Activated naive CD8-positive, alpha-beta T cell (primary cell): ENCODE data around the gene PCBD1.
A peak's percentile ranks its signal among the peaks of the same experiment; 100 is the strongest.

Source experiments
- H3K27ac Mint-ChIP-seq: one replicate; pipeline ENCODE4 v1.8.0; 2021; ENCODE audit warnings: mixed read lengths
- H3K27me3 Mint-ChIP-seq: one replicate; pipeline ENCODE4 v1.8.0; 2021; ENCODE audit warnings: mixed read lengths
- H3K36me3 Mint-ChIP-seq: one replicate; pipeline ENCODE4 v1.8.0; 2021; ENCODE audit warnings: mixed read lengths
- H3K4me1 Mint-ChIP-seq: one replicate; pipeline ENCODE4 v1.8.0; 2021; ENCODE audit warnings: low read depth, mixed read lengths
- H3K4me3 Mint-ChIP-seq: one replicate; pipeline ENCODE4 v1.8.0; 2021; ENCODE audit warnings: mild to moderate bottlenecking, mixed read lengths
- H3K9me3 Mint-ChIP-seq: one replicate; pipeline ENCODE4 v1.8.0; 2021; ENCODE audit warnings: low read depth, mixed read lengths

Gene PCBD1

DNA sequence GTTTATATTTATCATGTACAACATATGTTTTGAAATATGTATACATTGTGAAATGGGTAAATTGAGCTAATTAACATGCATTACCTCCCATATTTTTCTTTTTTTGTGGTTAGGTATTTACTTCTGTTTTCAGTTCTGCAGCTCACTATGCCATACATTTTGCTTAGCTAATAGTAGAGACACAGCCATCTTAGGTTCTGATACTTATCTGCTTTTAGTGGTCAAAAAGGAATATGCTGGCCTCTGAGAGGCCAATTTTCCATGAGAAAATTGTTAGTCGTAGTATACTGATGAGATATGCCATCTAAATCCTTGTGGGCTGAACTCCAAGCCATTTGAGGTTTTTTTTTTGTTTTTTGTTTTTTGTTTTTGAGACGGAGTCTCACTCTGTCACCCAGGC lies 41.6 kb downstream of the PCBD1 start:
- Mint-ChIP-seq H3K27me3 (no peaks in the 10 kb centered on the region), H3K4me3 (no peak overlapping the region), H3K4me1 (peaks cover 21% of the 10 kb centered on the region), H3K36me3 (peaks cover 18% of the 10 kb centered on the region), H3K9me3 (no peaks in the 10 kb centered on the region), H3K27ac (no peak overlapping the region)

DNA sequence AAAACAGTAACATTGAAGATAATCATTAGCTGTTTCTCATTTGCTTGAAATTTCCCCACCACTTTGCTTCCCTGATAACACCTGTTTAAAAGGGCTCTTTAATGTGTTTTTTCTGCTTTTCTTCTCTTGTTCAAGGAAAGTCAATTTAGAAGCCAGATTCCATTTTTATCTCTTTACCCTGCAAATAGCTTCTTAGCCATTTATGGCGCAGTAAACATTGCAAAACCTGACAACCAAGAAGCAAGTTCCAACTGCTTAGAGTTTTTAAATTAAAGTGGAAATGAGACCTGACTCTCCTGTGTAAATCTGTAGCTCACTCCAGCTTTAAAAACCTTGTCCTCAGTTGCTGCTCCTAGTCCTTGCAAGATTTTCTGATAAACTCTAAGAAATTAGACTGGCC lies 42.5 kb downstream of the PCBD1 start:
- Mint-ChIP-seq H3K9me3 (no peaks in the 10 kb centered on the region), H3K4me1 (peaks cover 30% of the 10 kb centered on the region), H3K4me3 (no peak overlapping the region), H3K27ac (no peak overlapping the region), H3K27me3 (no peaks in the 10 kb centered on the region), H3K36me3 (peaks cover 26% of the 10 kb centered on the region)

DNA sequence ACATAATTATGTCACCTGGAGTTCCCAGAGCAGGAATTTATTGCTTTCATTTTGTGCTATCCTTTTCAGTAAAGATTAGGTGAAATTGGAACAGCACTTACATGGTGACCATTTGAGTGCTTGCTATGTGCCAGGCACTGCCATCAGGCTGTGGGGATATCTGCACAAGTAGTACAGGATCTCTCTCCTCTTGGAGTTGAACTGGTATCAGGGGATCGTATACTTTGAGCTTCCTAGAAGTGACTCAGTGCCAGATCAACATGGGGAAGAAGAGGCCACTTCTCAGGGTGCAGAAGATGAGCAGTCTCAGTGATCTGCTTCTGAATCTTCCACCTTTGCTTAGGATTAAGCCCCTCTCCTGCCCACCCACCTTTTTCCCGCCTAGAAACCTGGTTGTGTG lies 43.1 kb downstream of the PCBD1 start:
- Mint-ChIP-seq H3K36me3 (peaks cover 30% of the 10 kb centered on the region), H3K27me3 (no peaks in the 10 kb centered on the region), H3K9me3 (no peaks in the 10 kb centered on the region), H3K27ac (no peak overlapping the region), H3K4me3 (no peak overlapping the region), H3K4me1 (peaks cover 33% of the 10 kb centered on the region)

DNA sequence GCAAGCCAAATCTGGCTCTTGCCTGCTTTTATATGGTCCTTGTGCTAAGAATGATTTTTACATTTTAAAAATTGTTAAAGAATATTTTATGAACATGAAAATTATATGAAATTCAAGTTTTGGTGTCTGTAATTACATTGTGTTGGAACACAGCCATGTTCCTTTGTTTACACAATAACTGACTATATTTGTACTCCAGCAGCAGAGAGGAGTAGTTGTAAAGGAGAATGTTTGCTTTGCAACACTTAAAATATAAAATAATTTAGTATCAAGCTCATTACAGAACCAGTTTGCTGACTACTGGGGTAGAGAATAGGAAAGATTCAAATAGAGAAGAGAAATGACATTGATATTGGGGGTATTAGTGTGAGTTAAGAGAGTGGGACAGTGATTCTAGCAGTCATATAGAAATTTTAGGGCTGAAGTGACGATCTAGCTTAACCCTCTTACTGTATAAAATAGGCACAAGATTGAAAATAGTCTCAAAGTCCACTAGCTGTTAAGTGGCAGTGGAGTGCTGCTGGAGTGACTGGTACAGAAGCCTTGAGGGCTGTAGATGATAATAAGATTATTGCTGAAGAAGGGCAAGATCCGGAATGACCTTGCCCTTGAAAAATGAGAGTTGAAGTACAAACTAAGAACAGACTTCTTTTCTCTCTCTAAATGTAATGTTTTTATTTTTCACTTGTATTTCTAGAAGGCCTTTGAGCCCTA lies 44.4 kb downstream of the PCBD1 start:
- Mint-ChIP-seq H3K36me3 (peaks cover 30% of the 10 kb centered on the region), H3K4me3 (no peak overlapping the region), H3K27me3 (no peaks in the 10 kb centered on the region), H3K27ac (peak overlapping the region; percentile 37), H3K4me1 (peaks cover 29% of the 10 kb centered on the region), H3K9me3 (no peaks in the 10 kb centered on the region)

DNA sequence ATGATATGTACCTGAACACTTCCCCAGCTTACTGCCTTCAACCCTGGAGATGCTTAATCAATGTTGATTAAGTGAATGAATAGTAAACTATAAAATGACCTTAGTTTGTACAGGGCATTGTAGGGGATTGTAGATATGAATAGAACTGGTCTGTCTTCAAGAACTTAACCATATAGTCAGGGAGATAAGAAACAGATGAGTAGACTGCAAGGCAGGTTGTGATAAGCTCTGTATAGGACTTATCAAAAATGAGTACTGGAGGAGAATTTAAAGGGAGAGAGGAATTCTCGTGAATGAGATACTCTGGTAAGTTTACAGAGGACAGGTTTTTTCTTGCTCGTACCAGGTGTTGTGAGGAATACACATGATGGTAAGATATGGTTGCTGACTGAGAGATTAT lies 45.0 kb downstream of the PCBD1 start:
- Mint-ChIP-seq H3K27ac (no peak overlapping the region), H3K9me3 (no peaks in the 10 kb centered on the region), H3K36me3 (peaks cover 31% of the 10 kb centered on the region), H3K27me3 (no peaks in the 10 kb centered on the region), H3K4me1 (peaks cover 29% of the 10 kb centered on the region), H3K4me3 (no peak overlapping the region)

DNA sequence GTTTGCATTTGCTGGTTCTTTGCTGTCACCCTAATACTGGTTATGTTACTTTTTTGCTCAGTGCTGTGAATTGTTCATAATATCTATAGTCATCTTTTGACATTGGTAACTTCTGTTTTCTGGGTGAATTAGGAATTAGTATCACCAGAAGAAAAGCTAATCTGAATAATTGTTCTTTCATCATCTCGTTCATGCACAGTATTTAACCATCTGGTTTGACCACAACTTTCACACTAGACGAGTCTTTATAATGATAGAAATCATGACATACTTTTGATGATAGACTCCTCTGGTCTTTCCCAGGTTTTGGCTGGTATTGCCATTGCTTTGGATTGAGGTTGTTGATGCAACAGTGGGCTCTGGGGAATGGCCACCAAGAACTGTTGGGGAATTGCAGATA lies 47.5 kb downstream of the PCBD1 start:
- H3K27ac Mint-ChIP-seq, result peak overlapping the region; percentile 3
- no peak overlapping the region for H3K4me3 Mint-ChIP-seq
- H3K27me3 Mint-ChIP-seq, result no peaks in the 10 kb centered on the region
- H3K36me3 Mint-ChIP-seq, result peaks cover 47% of the 10 kb centered on the region
- peaks cover 6% of the 10 kb centered on the region for H3K9me3 Mint-ChIP-seq
- peaks cover 37% of the 10 kb centered on the region for H3K4me1 Mint-ChIP-seq

DNA sequence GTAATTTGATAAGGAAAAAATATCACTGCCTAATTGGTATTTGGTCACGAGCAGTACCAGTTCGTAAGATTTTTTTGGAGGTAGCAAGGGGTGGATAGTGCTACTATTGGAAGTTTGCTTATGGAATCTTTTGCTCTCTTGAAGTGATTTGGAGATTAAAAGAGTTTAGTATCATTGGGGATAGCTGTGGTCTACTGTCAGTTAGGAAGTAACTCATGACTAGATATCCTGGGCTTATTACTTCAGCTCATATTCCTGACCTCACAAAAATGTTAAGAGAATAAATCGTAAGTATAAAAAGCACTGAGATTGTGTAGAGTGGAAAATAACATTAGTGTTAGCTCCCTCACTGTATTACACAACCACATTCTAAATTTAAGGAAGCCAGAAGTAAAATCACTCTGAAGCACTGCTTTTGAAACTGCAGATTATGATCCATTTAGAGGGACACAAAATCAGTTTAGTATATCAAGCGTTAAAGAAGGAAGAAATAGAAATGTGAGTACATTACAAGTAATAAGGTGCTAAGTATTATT lies 50.0 kb downstream of the PCBD1 start:
- Mint-ChIP-seq H3K27me3 (no peaks in the 10 kb centered on the region), H3K4me1 (peaks cover 47% of the 10 kb centered on the region), H3K36me3 (peaks cover 42% of the 10 kb centered on the region), H3K27ac (no peak overlapping the region), H3K4me3 (no peak overlapping the region), H3K9me3 (peaks cover 6% of the 10 kb centered on the region)

DNA sequence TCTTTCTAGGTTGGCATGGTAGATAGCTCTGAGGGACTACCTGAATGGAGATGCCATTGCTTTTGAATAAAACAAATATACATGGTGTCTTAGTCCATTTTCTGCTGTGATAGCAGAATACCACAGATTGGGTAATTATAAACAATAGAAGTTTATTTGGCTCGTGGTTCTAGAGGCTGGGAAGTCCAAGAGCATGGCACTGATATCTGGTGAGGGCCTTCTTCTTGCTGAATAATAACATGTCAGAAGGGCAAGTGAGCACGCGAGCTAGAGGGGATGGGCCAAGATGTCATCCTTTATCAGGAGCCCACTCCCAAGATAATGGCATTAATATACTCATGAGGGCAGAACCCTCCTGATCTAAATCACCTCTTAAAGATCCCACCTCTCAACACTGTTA lies 50.7 kb downstream of the PCBD1 start:
- H3K27ac Mint-ChIP-seq, result no peak overlapping the region
- no peaks in the 10 kb centered on the region for H3K27me3 Mint-ChIP-seq
- H3K4me1 Mint-ChIP-seq, result peaks cover 54% of the 10 kb centered on the region
- H3K36me3 Mint-ChIP-seq, result peaks cover 42% of the 10 kb centered on the region
- no peak overlapping the region for H3K4me3 Mint-ChIP-seq
- H3K9me3 Mint-ChIP-seq, result peaks cover 6% of the 10 kb centered on the region

DNA sequence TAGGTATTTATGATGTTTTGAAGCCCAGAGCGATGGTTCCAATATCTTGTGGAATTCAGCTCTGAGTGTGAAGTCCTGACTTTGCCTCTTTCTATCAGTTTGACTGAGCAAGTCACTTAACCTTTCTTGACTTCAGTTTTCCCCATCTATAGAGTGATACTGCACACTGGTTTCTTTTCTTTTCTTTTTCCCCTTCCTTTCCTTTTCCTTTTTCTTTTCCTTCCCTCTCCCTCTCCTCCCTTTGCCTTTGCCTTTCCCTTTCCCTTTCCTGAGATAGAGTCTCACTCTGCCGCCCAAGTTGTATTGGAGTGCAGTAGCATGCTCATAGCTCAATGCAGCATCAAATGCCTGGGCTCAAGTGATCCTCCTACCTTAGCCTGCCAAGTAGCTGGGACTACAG lies 52.0 kb downstream of the PCBD1 start:
- peaks cover 61% of the 10 kb centered on the region for H3K4me1 Mint-ChIP-seq
- H3K36me3 Mint-ChIP-seq, result peaks cover 36% of the 10 kb centered on the region
- peak overlapping the region; percentile 10 for H3K27ac Mint-ChIP-seq
- H3K4me3 Mint-ChIP-seq, result no peak overlapping the region
- no peaks in the 10 kb centered on the region for H3K27me3 Mint-ChIP-seq
- H3K9me3 Mint-ChIP-seq, result peaks cover 6% of the 10 kb centered on the region

DNA sequence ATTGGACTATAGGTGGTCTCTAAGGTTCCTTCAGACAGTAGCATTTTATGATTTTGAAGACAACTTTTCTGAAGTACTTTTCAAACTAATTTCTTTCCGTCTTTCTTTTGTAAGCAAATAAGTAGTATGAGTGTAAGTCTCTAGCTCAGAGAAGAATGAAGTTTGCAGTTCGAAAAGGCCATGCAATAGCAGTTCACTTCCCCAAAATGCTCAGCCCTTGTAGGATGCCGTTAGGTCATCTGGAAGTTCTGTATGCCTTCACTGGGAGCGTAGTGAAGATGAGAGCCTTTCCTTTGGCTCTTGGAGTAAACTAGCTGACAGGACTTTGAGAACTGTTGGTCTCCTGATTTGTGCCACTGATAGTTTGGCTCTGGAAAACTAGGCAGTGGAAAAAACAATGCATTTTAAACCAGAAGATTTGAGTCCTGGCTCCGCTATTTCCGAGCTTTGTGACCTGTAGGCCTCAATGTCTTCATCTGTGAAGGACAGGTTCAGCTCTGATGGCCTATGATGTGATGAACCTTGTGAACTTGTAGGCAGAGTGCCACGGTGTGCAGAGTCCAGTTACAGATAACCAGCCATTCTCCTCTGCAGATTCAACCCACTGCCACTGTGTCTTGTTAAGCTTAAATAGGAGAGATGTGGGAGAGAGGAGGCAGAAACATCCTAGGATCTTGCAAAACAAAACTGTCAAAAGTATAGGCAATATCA lies 53.8 kb downstream of the PCBD1 start:
- H3K36me3 Mint-ChIP-seq, result peaks cover 36% of the 10 kb centered on the region
- H3K27me3 Mint-ChIP-seq, result no peaks in the 10 kb centered on the region
- H3K9me3 Mint-ChIP-seq, result peaks cover 6% of the 10 kb centered on the region
- H3K4me3 Mint-ChIP-seq, result peak overlapping the region; percentile 46
- peak overlapping the region; percentile 87 for H3K27ac Mint-ChIP-seq
- H3K4me1 Mint-ChIP-seq, result peaks cover 57% of the 10 kb centered on the region

DNA sequence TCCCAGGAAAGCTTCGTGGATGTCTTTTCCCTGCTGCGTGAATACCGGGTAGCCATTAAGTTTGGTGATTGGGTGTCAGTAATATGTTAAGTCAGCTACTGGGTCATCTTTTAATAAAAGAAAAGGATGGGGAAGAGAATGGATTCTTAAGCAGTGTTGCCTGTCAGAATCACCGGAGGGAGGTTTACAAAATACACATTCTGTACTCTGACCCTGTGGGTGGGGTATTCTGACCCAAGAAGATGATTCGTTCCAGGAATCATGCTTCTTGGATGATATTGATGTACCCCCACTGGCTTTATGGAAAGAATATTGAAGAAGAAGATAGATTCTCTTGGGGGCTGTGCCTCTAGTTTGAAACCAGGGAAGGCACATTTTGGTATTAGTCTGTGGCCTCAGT lies 54.3 kb downstream of the PCBD1 start:
- H3K36me3 Mint-ChIP-seq, result peaks cover 39% of the 10 kb centered on the region
- peak overlapping the region; percentile 46 for H3K4me3 Mint-ChIP-seq
- H3K9me3 Mint-ChIP-seq, result peaks cover 6% of the 10 kb centered on the region
- H3K27ac Mint-ChIP-seq, result peak overlapping the region; percentile 87
- H3K27me3 Mint-ChIP-seq, result no peaks in the 10 kb centered on the region
- H3K4me1 Mint-ChIP-seq, result peaks cover 57% of the 10 kb centered on the region

DNA sequence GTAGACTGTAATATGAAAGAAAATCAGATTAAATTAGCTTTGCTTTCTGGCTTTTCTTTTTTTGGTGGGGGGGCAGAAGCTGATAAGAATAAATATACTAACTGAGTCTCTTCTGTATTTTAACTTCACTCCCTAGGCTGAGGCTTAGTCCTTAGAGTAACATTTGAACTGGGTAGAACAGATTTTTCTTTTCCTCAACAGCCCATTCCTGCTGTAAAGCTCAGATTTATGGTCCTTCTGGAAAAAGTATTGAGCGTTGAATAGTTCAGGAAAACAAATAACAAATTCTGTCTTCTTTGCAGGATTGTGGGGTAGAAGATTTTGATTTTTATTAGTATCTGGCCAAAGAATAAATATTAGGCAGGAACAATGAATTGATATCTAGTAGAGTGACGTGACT lies 54.8 kb downstream of the PCBD1 start:
- peaks cover 6% of the 10 kb centered on the region for H3K9me3 Mint-ChIP-seq
- no peaks in the 10 kb centered on the region for H3K27me3 Mint-ChIP-seq
- peak overlapping the region; percentile 87 for H3K27ac Mint-ChIP-seq
- H3K4me3 Mint-ChIP-seq, result peak overlapping the region; percentile 46
- H3K4me1 Mint-ChIP-seq, result peaks cover 59% of the 10 kb centered on the region
- H3K36me3 Mint-ChIP-seq, result peaks cover 40% of the 10 kb centered on the region
